HTERT RPE-1 (cell line): ENCODE results near the gene FAR1.
"Not testable (repeated sequence)": the region's sequence is repeated elsewhere in the genome, so short reads cannot be mapped to it uniquely, and the experiment has no call there.

Experiments used
- in situ Hi-C: fragments of 300-500 bp; cut with MboI; formaldehyde crosslinking; loops from 4 replicates; pipeline ENCODE4 v1.14.3; 2020; ENCODE audit warnings: low sequenced_read_pairs

FAR1 gene

DNA sequence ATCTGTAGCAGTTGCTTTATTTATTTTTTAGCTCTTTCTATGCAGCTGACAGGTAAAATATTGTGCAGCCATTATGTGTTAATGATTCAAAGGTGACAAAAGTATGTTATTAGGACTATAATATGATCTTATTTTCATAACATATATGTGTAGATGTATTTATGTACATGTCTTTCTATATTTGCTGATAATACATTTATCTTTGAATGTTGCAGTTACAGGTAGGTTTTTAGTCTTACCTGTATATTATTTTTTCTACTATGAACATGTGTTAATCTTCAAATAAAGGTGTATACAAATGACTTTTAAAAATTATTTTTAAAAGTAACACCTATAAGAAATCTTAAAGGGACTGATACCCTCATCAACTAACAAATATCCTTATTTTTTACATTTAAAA is 33.6 kb downstream of the FAR1 start:
- in situ Hi-C loops, result no loop called here

DNA sequence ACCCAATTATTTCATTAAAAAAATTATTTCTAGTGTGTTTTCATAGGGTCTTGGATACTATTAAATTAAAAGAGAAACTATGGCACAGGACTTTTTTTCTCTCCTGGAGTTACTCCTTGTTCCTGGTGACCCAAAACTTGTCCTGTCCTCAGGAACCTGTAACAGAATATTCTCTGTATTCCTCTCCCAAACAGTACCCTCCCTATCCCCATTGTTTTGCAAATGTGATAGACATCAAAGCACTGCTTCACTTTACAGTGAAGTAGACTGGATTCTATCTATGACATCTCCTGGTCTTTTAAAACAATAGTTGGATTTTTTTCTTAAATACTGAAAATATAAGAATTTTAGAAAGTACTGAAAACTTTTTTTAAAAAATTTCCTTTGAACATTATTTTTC is 37.2 kb downstream of the FAR1 start:
- in situ Hi-C loops, result no loop called here

DNA sequence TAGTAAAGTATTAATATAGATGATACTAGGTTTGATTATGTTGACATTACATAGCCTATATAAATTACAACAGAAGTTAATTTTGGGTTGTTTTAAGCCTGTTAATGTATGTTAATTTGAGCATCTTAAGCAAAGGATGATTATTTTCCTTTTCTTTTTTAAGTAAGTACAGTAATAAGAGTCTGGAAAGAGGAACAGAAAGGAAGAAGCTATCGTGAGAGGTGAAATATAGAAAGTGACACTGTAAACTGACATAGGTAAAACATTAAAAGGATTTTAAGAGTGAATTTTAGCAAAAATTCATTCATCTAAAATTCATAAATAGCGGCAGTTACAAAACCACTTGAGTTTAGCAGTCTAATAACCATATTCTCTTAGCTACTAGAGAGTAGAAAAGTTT is 45.5 kb downstream of the FAR1 start:
- in situ Hi-C loops, result no loop called here

GRCh38 chr11:13717331-13717730 is 48.9 kb downstream of the FAR1 start:
- in situ Hi-C loops, result no loop called here

DNA sequence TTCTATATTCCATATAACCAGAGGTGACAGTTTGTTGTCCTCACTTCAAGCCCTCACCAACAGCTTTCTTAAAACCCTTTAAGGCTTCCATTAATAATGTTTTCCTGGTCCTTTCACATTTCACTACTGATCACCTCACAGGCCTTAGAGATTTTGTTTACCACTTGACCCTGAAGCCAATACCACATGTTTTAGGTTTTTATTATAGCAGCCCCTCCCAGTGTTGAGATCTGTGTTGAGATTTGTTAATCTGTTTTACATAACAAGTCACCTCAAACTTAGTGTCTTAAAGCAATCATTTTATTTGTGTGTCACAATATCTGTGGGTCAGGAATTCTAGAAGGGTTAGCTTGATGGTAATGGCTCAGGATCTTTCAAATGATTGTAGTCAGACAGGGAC is 49.9 kb downstream of the FAR1 start:
- in situ Hi-C loops, result no loop called here

DNA sequence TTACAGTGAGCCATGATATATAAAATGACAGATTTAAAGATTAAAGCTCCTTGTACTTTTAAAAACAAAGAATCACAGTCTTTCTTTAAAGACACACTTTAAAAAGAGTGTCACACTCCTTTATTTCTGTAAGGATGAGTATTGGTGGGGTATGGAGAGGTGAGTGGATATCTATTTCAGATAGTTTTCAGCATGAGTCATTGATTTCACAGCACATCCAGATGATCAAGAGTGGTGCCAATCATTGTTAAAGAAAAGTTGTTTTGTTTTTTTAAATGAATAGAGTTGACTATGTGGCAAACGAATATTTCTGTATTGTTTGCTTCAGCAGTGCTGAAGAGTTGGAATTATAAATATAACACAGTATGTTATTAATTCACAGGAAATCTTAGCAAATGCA is 52.5 kb downstream of the FAR1 start:
- in situ Hi-C loops, result no loop called here

DNA sequence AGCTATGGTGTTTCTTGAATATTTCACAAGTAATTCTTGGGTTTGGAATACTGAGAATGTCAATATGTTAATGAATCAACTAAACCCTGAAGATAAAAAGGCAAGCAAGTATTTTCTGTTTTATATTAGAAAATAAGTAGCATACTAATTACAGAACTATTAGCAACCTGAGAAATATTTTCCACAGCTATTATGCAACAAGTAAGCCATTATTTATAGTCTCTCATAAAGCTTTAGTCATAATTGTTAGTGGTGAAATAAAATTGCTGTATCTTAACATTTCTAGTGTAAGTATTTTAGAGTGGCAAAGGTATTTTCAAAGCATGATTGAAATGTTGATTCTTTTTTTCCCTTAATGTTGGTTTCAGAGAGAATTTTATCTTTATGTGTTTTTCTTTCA is 53.3 kb downstream of the FAR1 start:
- in situ Hi-C loops, result no loop called here

GRCh38 chr11:13726456-13726855 is 58.0 kb downstream of the FAR1 start:
- in situ Hi-C loops, result no loop called here

GRCh38 chr11:13728076-13728475 is 59.6 kb downstream of the FAR1 start:
- in situ Hi-C loops, result no loop called here

DNA sequence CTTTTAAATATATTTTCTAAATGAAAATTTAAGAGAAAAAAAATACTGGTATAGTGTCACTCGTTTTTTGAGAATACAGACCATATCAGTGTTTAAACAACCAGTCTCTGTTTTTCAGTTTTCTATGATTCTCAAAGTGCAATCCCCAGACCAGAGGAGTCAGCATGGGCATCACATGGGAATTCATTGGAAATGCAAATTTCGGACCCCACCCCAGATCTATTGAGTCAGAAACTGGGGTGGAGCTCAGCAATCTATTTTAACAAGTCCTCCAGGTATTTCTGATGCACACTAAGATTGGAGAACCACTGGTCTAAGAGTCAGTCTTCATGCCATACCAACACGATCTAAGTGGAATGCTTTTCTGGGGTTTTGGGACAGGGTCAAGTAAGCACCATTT is 66.1 kb downstream of the FAR1 start:
- in situ Hi-C loops, result no loop called here

DNA sequence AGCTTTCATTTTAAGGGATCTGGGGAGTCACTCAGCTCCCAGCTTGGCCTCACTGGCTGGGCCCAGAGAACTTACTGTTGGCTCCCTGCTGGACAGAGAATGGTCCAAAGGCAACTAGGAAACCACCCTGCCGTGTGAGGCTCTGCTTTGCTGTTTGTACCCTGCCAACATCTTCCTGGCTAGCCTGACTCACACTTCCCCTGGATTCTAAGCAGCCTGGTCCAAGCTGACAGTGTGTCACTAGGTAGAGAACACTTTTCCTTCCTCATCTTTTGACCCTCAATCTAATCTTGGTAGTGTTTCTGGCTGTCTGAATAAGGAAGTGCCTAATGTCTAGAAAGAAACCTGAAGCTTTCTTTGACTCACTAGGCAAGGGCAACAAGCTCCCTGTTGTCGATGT is 76.7 kb downstream of the FAR1 start:
- in situ Hi-C loops, result no loop called here

DNA sequence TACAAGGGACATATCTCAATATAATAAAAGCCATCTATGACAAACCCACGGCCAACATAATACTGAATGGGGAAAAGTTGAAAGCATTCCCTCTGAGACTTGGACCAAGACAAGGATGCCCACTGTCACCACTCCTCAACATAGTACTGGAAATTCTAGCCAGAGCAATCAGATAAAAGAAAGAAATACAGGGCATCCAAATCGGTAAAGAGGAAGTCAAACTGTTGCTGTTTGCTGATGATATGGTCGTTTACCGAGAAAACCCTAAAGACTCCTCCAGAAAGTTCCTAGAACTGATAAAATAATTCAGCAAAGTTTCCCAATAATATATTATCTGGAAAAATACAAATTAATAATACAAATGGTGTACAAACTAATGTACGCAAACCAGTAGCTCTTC is 84.8 kb downstream of the FAR1 start:
- in situ Hi-C loops, result not testable (repeated sequence)

- in situ Hi-C loops, result no loop called here
Measured at GRCh38 chr11:13759050-13759449, 90.6 kb downstream of the FAR1 start.

- in situ Hi-C loops, result no loop called here
Measured at GRCh38 chr11:13760115-13760514, 91.6 kb downstream of the FAR1 start.

DNA sequence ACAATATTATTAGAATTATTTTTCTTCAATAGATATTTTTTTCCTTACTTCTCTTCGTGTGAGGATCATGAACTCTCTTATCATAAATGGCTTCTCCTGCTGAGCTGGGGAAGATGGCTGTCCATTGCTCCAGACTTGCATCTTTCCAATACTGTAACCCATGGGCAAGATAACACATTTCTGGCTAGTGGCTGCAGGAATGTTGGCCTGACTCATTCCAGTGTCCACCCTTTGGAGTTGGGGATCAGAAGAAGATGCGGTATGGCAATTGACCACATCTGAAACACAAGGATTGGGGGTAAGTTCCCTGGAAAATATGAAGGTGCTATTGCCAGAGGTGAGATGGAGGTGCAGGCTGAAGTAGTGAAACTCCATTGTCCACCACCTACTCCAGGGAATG is 92.8 kb downstream of the FAR1 start:
- in situ Hi-C loops, result no loop called here

GRCh38 chr11:13761716-13762115 is 93.2 kb downstream of the FAR1 start:
- in situ Hi-C loops, result no loop called here

GRCh38 chr11:13762718-13763117 is 94.2 kb downstream of the FAR1 start:
- in situ Hi-C loops, result no loop called here

DNA sequence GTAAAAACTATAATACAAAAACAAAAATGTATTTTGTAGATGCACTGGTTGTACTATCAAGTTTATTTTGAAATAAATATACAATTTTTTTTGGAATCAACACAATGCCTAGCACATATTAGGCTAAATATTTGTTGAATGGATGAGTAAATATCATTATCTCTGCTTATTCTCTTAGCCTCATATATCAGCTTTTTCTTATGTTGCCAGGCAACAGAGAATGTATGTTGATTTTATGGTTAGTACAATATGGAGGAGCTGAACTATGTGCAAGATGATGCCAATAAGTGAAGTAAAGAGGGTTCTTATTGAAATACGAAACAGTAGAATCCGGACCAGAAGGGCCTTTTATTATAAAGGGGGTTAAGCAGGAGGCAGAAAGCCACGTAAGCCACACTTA is 94.9 kb downstream of the FAR1 start:
- in situ Hi-C loops, result no loop called here

DNA sequence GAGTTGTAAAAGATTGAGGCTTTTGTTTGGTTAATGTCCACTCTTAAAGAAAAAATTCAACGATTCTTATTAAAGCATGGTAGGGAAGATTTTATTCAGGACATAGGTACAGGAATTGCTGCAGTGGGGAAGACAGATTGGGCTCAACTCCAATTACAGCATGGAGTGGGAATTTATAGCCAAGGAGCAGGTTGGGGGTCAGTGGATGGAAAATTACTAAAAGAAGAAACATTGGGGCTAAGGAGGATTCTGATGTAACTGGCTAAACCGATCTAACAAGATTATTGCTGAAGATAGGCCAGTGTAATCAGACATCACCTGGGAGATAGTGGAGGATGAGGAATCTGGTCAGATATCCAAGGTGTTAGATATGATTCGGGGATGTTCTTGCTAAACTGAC is 97.4 kb downstream of the FAR1 start:
- in situ Hi-C loops, result no loop called here

GRCh38 chr11:13767471-13767870 is 99.0 kb downstream of the FAR1 start:
- in situ Hi-C loops, result no loop called here

DNA sequence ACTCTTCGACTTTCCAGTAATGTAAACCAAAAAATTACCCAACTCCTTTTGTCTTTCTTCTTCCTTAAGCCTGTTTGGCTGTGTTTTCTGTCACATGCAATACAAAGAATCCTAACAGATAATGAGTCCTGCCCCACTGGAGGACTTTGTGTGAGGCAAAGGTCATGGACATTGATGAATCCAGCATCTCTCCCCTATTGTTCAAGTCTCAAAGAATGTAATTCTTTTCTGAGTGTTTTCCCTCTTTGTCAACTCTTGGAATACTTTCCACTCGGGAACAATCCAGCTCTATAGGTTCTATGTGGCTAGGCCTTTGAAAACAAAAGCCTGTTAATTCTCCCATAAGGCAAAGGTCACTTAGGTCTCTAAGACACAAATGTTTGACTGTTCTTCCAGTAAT is 100.7 kb downstream of the FAR1 start:
- in situ Hi-C loops, result no loop called here

- in situ Hi-C loops, result no loop called here
Measured at GRCh38 chr11:13771151-13771550, 102.7 kb downstream of the FAR1 start.

DNA sequence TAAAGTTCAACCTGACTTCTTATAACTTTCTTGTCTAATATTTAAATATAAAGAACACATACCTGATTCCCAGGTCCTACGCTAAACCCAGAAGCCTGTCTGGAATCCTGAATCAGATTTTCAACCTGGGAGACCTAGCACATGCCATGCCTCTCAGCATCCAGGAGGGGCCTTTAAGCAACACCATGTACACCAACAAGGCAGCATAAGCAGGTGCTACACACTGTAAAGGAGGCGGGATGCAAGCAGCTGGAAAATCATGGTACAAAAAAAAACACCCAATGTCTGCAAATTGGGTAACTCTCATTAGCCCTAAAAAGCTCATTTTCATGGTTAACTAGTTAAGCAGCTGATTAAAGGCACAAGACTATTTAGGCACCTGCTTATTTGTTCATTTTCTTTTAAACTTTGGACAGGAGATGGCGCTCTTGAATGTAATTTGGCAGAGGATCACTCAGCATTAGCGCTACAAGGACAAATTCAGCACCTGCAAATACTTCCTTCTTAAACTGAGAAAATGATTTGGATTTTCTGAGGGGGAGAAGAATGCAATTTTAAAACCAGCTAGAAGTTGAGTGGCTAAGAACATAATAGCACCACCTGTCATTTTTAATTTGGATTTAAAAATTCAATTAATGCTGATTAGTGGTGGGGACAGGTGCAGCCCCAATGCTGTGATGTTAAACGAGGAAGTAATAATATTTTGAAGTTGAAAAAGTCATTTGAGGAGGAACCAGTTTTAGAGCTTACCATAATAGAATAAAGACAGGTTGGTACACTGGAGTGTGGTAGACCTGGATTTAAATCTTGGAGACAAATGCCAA is 104.0 kb downstream of the FAR1 start:
- in situ Hi-C loops, result no loop called here
